ENCODE measurements around the gene CFAP58.

CFAP58 gene

DNA sequence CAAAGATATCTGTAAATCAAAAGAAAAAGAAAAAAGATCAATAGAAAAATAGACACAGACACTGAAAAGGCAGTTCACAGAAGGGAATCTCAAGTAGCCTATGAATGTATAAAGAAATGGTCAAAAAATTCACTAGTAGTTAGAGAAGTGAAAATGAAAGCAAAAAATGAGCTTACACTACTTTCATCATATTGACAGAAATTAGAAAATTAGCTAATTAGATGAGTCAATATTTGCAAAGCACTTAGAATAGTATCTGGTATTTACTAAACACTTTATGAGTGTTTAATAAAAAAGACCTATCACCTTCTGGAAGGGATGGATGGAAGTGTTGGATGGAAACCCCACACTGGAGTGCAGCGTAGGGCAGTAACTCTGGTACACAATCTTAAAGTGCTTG is 1.7 kb upstream of the CFAP58 start:
- TF ChIP-seq, protein P1, sequence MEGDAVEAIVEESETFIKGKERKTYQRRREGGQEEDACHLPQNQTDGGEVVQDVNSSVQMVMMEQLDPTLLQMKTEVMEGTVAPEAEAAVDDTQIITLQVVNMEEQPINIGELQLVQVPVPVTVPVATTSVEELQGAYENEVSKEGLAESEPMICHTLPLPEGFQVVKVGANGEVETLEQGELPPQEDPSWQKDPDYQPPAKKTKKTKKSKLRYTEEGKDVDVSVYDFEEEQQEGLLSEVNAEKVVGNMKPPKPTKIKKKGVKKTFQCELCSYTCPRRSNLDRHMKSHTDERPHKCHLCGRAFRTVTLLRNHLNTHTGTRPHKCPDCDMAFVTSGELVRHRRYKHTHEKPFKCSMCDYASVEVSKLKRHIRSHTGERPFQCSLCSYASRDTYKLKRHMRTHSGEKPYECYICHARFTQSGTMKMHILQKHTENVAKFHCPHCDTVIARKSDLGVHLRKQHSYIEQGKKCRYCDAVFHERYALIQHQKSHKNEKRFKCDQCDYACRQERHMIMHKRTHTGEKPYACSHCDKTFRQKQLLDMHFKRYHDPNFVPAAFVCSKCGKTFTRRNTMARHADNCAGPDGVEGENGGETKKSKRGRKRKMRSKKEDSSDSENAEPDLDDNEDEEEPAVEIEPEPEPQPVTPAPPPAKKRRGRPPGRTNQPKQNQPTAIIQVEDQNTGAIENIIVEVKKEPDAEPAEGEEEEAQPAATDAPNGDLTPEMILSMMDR (IDR thresholded peaks at IDR 0.05; ENCODE audit: low read depth, low read length) = no peak
- DNase-seq (ENCODE audit: extremely low read depth, low read depth) = no peak

- TF ChIP-seq, protein P1 (IDR thresholded peaks at IDR 0.05; ENCODE audit: low read depth, low read length) = no peak
- DNase-seq (ENCODE audit: extremely low read depth, low read depth) = no peak
Measured at GRCh38 chr10:104359811-104360210, 6.2 kb downstream of the CFAP58 start.

- TF ChIP-seq, protein P1 (IDR thresholded peaks at IDR 0.05; ENCODE audit: low read depth, low read length) = no peak
- no peak for DNase-seq (ENCODE audit: extremely low read depth, low read depth)
Measured at GRCh38 chr10:104367904-104368303, 14.3 kb downstream of the CFAP58 start.

DNA sequence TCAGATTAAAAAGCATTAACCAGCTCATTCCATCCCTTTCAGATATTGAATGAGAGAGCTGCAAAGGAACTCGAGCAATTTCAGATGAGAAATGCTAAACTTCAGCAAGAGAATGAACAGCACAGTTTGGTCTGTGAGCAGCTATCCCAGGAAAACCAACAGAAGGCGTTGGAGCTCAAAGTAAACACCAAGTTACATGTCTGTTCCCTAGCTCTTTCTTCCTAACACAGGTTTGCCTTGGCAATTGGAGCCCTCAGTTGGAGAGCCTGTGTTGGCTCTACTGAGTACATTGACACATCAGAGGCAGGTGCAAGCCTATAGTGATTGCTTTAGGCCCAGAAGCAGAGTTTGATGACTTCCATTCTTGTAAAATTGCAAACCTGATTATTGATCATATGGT is 14.7 kb downstream of the CFAP58 start:
- no peak for DNase-seq (ENCODE audit: extremely low read depth, low read depth)
- TF ChIP-seq, protein P1 (IDR thresholded peaks at IDR 0.05; ENCODE audit: low read depth, low read length) = no peak

DNA sequence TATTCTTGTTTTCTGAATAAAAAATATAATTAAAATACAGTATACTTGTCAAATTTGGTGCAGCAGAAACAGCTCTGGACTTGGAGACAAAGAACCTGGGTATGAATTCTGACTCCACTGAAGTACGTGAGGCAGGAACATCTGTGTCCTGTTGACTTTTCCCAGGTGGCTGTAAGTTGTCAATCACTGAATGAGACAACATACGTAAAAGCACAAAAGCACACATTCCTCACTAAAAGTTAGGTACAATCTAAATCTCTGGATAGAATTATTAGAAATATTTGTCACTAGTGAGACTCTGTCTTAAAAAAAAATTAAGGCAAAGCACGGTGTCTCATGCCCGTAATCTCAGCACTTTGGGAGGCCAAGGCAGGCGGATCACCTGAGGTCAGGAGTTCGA is 18.1 kb downstream of the CFAP58 start:
- no peak for DNase-seq (ENCODE audit: extremely low read depth, low read depth)

GRCh38 chr10:104374591-104374990 is 21.0 kb downstream of the CFAP58 start:
- TF ChIP-seq, protein P1 (IDR thresholded peaks at IDR 0.05; ENCODE audit: low read depth, low read length) = no peak
- DNase-seq (ENCODE audit: extremely low read depth, low read depth) = no peak

More for the DNA sequence above, 18.1 kb downstream of the CFAP58 start:
- TF ChIP-seq, protein P1 (IDR thresholded peaks at IDR 0.05; ENCODE audit: low read depth, low read length) = no peak

GRCh38 chr10:104376784-104377300 is 23.2 kb downstream of the CFAP58 start:
- no peak for DNase-seq (ENCODE audit: extremely low read depth, low read depth)
- TF ChIP-seq, protein P1 (IDR thresholded peaks at IDR 0.05; ENCODE audit: low read depth, low read length) = no peak

Measured in AG09319 (cell line).